ENCODE measurements around the gene EPS8L2.

GRCh38 chr11:680970-681369 lies 25.1 kb upstream of the EPS8L2 start:
- TF ChIP-seq CTCF (IDR thresholded peaks at IDR 0.05): no peak
- no peak for TF ChIP-seq POLR2A (IDR thresholded peaks at IDR 0.05)
- TF ChIP-seq POLR2AphosphoS5 (IDR thresholded peaks at IDR 0.05): no peak
